Right cardiac atrium (tissue), 5 donors: ENCODE measurements around the gene PDRG1. TPM values are rescaled to one million over a fixed set of nuclear protein-coding genes. Genes with fewer than 3 reads are reported as not detected.
A peak's percentile ranks its signal among the peaks of the same experiment; 100 is the strongest.

ENCODE experiments used
- ATAC-seq, 2 donors: fragments of 200-7000 bp; cut with Tn5 transposase; one replicate each; pipeline versions ENCODE4 v1.8.0 to v1.9.1; 2020; ENCODE audit warnings: moderate library complexity in 2 of 2, mild to moderate bottlenecking in 1 of 2
- DNase-seq, 3 donors: peaks; one replicate each; pipeline ENCODE4 v3.0.0-alpha.2; 2020
- H3K27ac ChIP-seq: one replicate; pipeline ENCODE4 v1.5.1; 2013; ENCODE audit warnings: mild to moderate bottlenecking, low read length, control low read depth, moderate library complexity
- H3K27me3 ChIP-seq: one replicate; pipeline ENCODE4 v1.6.1; 2013; ENCODE audit not compliant: control insufficient read depth, insufficient read depth
- H3K4me1 ChIP-seq: one replicate; pipeline ENCODE4 v1.6.1; 2013; ENCODE audit warnings: low read length; ENCODE audit not compliant: control insufficient read depth, insufficient read depth
- H3K4me3 ChIP-seq: one replicate; pipeline ENCODE4 v1.5.1; 2013; ENCODE audit warnings: low read length, control low read depth
- H3K9me3 ChIP-seq: one replicate; pipeline ENCODE4 v1.6.1; 2013; ENCODE audit warnings: low read length; ENCODE audit not compliant: control insufficient read depth
- WGBS: extraction: QIAGEN DNeasy Blood & Tissue Kit; methylation state at CpG from one replicate; pipeline ENCODE4 v1.1.7; 2013; 5-methylcytosine and 5-hydroxymethylcytosine counted together
- intact Hi-C, 4 donors: fragments of 100-400 bp; cut with DNase I; formaldehyde crosslinking; loops; one replicate each; pipeline versions ENCODE4 v1.11.0 to v1.14.0; 2022 to 2023
- long read RNA-seq, 4 donors: library from polyadenylated mRNA; unstranded; transcript quantifications; one replicate each; pipeline ENCODE4 v2.0.0, GENCODE V29; 2020 to 2021
- polyA plus RNA-seq: library from polyadenylated mRNA; stranded (reverse); fragments of 200-250 nt; gene quantifications from one replicate; pipeline ENCODE4 v1.2.3, GENCODE V29; 2013
- total RNA-seq, 4 donors: library from RNA; stranded (reverse); fragmentation: NEBNext Ultra II Directional; extraction: Animal tissue kit (Norgen Biotek cat#: 25700); gene quantifications; one replicate each; pipeline ENCODE4 v1.2.1, GENCODE V29; 2021
- donor health status: healthy with polysubstance abuse.
- donor health status: DM: no; HTN: yes; CAD: no.
- donor health status: DM: no; HTN: no; CAD: no.
- donor health status: DM: no; HTN: yes; CAD: no; lungs with severe emphysema.
- donor health status: DM: yes; HTN: yes; CAD: no.

PDRG1 gene
- total RNA-seq (1 to 10 TPM; 7.4 to 8.8 (median 8.6) TPM), polyA plus RNA-seq (11.9 TPM)
- long read RNA-seq, donor 1, transcript PDRG1-201 (5 exons, 1,998 nt), result major isoform, 19 of 21 reads
- long read RNA-seq, donor 1, partial matches to known transcripts, result 2 of 21 reads
- long read RNA-seq, donor 1, other reads (novel, unspliced or antisense), result 0 of 21 reads
- long read RNA-seq, donor 2, transcript PDRG1-201 (5 exons, 1,998 nt), result major isoform, 8 of 8 reads
- long read RNA-seq, donor 2, partial matches to known transcripts, result 0 of 8 reads
- long read RNA-seq, donor 2, other reads (novel, unspliced or antisense), result 0 of 8 reads
- long read RNA-seq, donor 3, transcript PDRG1-201 (5 exons, 1,998 nt), result major isoform, 35 of 38 reads
- long read RNA-seq, donor 3, partial matches to known transcripts, result 2 of 38 reads
- long read RNA-seq, donor 3, other reads (novel, unspliced or antisense), result 1 of 38 reads
- long read RNA-seq, donor 4, transcript PDRG1-201 (5 exons, 1,998 nt), result major isoform, 10 of 11 reads
- long read RNA-seq, donor 4, partial matches to known transcripts, result 0 of 11 reads
- long read RNA-seq, donor 4, other reads (novel, unspliced or antisense), result 1 of 11 reads

GRCh38 chr20:31951530-31952453 lies at the start of gene PDRG1:
Gene PDRG1 (minus strand): TSS chr20:31952046. CDS start chr20:31951961, 85 bp downstream.
- H3K27me3 ChIP-seq, result no peaks in the 10 kb centered on the region
- H3K27ac ChIP-seq, result peak within 1 kb of the TSS; percentile 55
- under 1% methylated on average over 63 of the region's 63 CpGs for WGBS
- no peaks in the 10 kb centered on the region for H3K9me3 ChIP-seq
- peak; percentile 97 for ATAC-seq
- DNase-seq, result peak; percentile 96 to 99 (median 99)
- peaks cover 6% of the 10 kb centered on the region for H3K4me1 ChIP-seq
- peak within 1 kb of the TSS; percentile 85 for H3K4me3 ChIP-seq
- intact Hi-C loops, result loop anchor here (2.0 to 10.0 kb wide), 4 partner anchors 73 to 99 kb away; no protein-coding TSS in a partner anchor

- H3K4me1 ChIP-seq, result no peaks in the 10 kb centered on the region
- DNase-seq (no peak), ATAC-seq (no peak)
- H3K4me3 ChIP-seq, result no peak overlapping the region
- no peaks in the 10 kb centered on the region for H3K9me3 ChIP-seq
- intact Hi-C loops, result no loop called here
- H3K27me3 ChIP-seq, result no peaks in the 10 kb centered on the region
- 60% methylated on average over 2 of the region's 2 CpGs for WGBS
- no peak overlapping the region for H3K27ac ChIP-seq
These were observed 46.4 kb upstream of the PDRG1 start for GRCh38 chr20:31998246-31998645.

DNA sequence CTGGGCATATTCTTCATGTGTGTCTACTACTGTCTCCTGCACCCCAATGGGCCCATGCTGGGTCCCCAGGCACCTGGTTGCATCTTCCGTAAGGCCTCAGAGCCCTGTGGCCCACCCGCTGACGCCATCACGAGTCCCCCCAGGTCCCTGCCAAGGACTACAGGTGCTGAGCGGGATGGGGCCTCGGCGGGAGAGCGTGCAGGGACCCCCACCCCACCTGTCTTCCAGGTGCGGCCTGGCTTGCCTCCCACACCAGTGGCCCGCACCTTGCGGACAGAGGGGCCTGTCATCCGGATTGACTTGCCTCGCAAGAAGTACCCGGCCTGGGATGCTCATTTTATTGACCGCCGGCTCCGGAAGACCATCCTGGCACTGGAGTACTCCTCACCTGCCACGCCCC lies 45.1 kb upstream of the PDRG1 start:
- no peak overlapping the region for H3K27ac ChIP-seq
- 93% methylated on average over 18 of the region's 18 CpGs for WGBS
- no peak for ATAC-seq

GRCh38 chr20:31992086-31992485 lies 40.2 kb upstream of the PDRG1 start:
- DNase-seq, result no peak
- no peak overlapping the region for H3K4me3 ChIP-seq
- H3K27me3 ChIP-seq, result no peaks in the 10 kb centered on the region
- no peak for ATAC-seq
- intact Hi-C loops, result no loop called here
- H3K27ac ChIP-seq, result no peak overlapping the region
- 90% methylated on average over 2 of the region's 2 CpGs for WGBS
- H3K9me3 ChIP-seq, result no peaks in the 10 kb centered on the region
- no peaks in the 10 kb centered on the region for H3K4me1 ChIP-seq

More for the DNA sequence above, 45.1 kb upstream of the PDRG1 start:
- Histone ChIP-seq H3K4me1 (no peaks in the 10 kb centered on the region), H3K9me3 (no peaks in the 10 kb centered on the region), H3K27me3 (no peaks in the 10 kb centered on the region), H3K4me3 (no peak overlapping the region)
- DNase-seq, result no peak
- intact Hi-C loops, result no loop called here

- ATAC-seq, result no peak
- no peak for DNase-seq
- intact Hi-C loops, result no loop called here
These were observed 39.5 kb upstream of the PDRG1 start for GRCh38 chr20:31991339-31991705.

DNA sequence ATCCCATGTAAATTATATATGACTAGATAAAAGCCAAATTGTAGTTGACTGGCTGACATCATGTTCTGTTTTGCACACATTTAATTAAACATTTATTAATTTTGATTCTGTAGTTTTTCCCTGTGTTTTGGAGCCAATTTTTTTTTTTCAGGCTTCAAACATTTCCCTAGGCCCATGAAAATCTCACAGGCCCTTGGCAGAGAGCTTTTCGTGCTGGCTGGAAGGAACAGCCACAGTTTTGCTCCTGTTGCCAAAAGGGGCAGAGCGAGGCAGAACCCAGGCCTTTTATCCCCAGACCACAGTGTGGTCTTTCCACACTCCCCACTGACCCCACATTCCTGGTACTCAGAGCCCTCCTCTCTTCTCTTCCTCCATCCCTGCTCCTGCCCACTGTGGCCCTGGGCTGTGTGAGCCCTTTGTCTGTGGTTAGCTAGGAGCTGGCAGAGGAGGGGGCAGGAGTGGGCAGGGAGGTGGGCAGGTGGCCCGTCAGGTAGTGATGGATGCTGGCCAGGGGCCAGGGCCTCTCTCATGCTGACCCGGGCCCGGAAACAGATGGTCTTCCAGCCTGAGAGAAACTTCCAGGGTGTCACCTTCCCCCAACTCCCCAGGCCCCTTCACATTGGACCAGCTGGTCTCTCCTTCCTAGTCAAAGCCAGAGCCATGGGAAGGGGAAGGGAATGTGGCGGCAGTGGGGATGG lies 38.9 kb upstream of the PDRG1 start:
- Histone ChIP-seq H3K27ac (no peak overlapping the region), H3K9me3 (no peaks in the 10 kb centered on the region), H3K27me3 (no peaks in the 10 kb centered on the region), H3K4me3 (no peak overlapping the region), H3K4me1 (no peaks in the 10 kb centered on the region)
- 53% methylated on average over 6 of the region's 6 CpGs for WGBS
- no peak for DNase-seq
- intact Hi-C loops, result no loop called here
- ATAC-seq, result peak in 1 of 2 donors; percentile 6

More at GRCh38 chr20:31991339-31991705, 39.5 kb upstream of the PDRG1 start:
- Histone ChIP-seq H3K27ac (no peak overlapping the region), H3K4me1 (no peaks in the 10 kb centered on the region), H3K9me3 (no peaks in the 10 kb centered on the region), H3K27me3 (no peaks in the 10 kb centered on the region), H3K4me3 (no peak overlapping the region)
- 63% methylated on average over 1 of the region's 1 CpG for WGBS

DNA sequence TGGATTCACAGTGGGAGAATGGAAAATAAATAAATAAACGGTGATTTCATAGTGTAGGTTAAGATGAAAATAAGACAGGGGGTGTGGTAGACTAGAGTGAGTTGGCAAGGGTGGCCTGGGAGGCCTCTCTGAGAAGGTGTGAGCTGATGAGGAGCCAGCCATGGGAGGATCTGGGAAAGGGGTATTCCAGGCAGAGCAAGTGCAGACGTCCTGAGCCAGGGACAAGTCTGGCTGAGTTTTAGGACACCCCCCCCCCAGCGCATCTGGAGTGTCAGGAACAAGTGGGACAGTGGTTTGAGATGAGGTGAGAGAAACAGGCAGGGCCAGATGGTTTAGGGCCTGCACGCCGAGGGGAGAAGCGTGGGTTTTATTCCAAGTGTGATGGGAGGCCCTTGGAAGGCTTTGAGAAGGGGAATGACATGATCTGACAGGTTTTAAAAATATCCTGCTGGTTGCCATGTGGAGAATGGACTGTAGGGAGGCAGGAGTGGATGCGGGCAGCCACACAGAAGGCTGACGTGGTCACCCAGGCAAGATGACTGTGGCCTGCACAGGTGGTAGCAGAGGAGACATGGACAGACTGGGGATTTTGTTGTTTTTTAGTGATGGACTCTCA lies 37.3 kb upstream of the PDRG1 start:
- WGBS, result 56% methylated on average over 8 of the region's 8 CpGs
- H3K27me3 ChIP-seq, result no peaks in the 10 kb centered on the region
- H3K9me3 ChIP-seq, result no peaks in the 10 kb centered on the region
- ATAC-seq (peak; percentile 51 to 56), DNase-seq (no peak)
- intact Hi-C loops, result no loop called here
- H3K4me3 ChIP-seq, result no peak overlapping the region
- H3K27ac ChIP-seq, result no peak overlapping the region
- no peaks in the 10 kb centered on the region for H3K4me1 ChIP-seq

DNA sequence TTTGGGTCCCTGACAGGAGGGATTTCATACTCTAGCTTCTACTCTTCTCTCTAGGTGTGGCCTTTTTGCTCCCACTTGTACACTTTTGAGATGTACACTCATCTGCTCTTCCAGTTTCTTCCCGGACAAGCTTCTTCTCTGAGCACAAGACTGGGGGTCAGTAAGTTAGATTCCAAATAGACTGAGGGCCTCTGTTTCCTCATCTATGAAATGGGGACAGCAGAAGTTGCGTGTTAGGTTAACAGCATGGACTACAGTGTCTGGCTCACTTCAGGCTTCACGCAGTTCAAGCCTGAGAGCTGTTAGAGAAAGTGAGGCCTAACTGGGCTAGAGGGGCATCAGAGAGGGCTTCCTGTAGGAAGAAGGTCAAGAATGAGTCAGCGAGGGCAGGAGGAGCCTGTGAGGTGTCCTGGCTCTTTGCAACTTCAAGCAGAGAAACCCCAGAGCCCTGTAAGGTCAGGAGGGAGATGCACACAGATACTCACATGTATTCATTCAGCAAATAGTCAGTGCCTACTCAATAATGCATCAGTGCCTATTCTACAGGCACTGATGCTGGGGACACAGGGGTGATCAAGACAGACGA lies 36.7 kb upstream of the PDRG1 start:
- 84% methylated on average over 5 of the region's 5 CpGs for WGBS
- intact Hi-C loops, result no loop called here

GRCh38 chr20:31987744-31988143 lies 35.9 kb upstream of the PDRG1 start:
- Histone ChIP-seq H3K4me1 (no peaks in the 10 kb centered on the region), H3K27me3 (no peaks in the 10 kb centered on the region), H3K9me3 (no peaks in the 10 kb centered on the region), H3K27ac (no peak overlapping the region), H3K4me3 (no peak overlapping the region)
- intact Hi-C loops, result no loop called here
- 44% methylated on average over 1 of the region's 1 CpG for WGBS
- no peak for DNase-seq
- peak in 1 of 2 donors; percentile 43 for ATAC-seq

More for the DNA sequence above, 36.7 kb upstream of the PDRG1 start:
- Histone ChIP-seq H3K9me3 (no peaks in the 10 kb centered on the region), H3K27ac (no peak overlapping the region), H3K27me3 (no peaks in the 10 kb centered on the region), H3K4me1 (no peaks in the 10 kb centered on the region), H3K4me3 (no peak overlapping the region)
- DNase-seq, result no peak
- no peak for ATAC-seq

DNA sequence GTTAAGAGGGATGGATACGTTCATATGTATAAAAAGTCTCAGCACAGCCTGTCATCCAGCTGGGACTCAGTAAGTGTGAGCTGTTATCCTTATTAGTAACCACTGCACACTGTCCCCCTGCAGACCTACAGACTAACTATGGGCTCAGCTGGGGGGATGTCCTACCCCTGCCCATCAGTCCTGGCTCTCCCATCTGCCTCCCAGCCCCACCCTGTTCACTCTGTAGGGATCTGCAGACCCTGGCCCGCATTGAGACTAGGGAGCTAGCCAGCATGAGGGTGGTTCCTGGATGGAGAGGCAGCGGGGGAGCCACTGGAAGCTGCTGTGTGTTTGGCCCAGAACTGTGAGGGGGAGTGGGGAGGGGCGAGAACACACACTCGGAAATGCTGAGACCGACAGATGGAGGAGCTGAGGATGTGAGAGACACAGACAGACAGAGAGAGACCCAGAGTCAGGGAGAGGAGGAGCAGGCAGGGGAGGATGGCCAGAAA lies 33.2 kb upstream of the PDRG1 start:
- no peak for ATAC-seq
- Histone ChIP-seq H3K9me3 (no peaks in the 10 kb centered on the region), H3K27me3 (no peaks in the 10 kb centered on the region), H3K27ac (no peak overlapping the region), H3K4me3 (no peak overlapping the region), H3K4me1 (no peaks in the 10 kb centered on the region)
- DNase-seq, result no peak
- WGBS, result 24% methylated on average over 6 of the region's 6 CpGs
- intact Hi-C loops, result no loop called here
